ENCODE results near the gene LVRN. TPM values are rescaled to one million over a fixed set of nuclear protein-coding genes. Genes with fewer than 3 reads are reported as not detected.

LVRN gene
- total and polyA plus RNA-seq, 2 of the 13 experiments (the other 11 are each of a cell fraction or from before 2014, with no cell fraction given) = 0.09 to 0.20 TPM

- FAIRE-seq = no peak
- no peak overlapping the region for H3K9ac ChIP-seq (ENCODE audit: insufficient read depth, low read depth, low read length)
- no TSS peak for BruUV-seq (replicated peaks)
These were observed 15.0 kb upstream of the LVRN start for GRCh38 chr5:115947260-115947659.

More at GRCh38 chr5:115947260-115947659, 15.0 kb upstream of the LVRN start:
- ATAC-seq (no peak), DNase-seq (ENCODE audit: low spot score) (no peak)
- in situ Hi-C loops (cut with HindIII; ENCODE audit: extremely low pct_ligation_motif_present, low pct_unique_long_range_greater_than_20kb) (no loop called here), intact Hi-C loops (cut with micrococcal nuclease; ENCODE audit: unreplicated experiment) (no loop called here)
- Histone ChIP-seq H3K4me3 (replicated peaks in 1 of 3; ENCODE audit: insufficient read depth in 1 of 3, low read depth in 2 of 3, low read length in 3 of 3) (no peak overlapping the region), H3K9me3 (ENCODE audit: low read length) (no peaks in the 10 kb centered on the region), H3K36me3 (replicated peaks in 1 of 2; ENCODE audit: control insufficient read depth in 1 of 2, insufficient read depth in 2 of 2, low read length in 2 of 2) (no peaks in the 10 kb centered on the region), H3K27me3 (ENCODE audit: control insufficient read depth in 1 of 2, insufficient read depth in 2 of 2, low read length in 2 of 2) (no peaks in the 10 kb centered on the region; a peak in 1 of 5 replicates), H3K4me1 (ENCODE audit: insufficient read depth, low read length) (no peaks in the 10 kb centered on the region), H3K4me2 (ENCODE audit: low read depth, low read length) (no peak overlapping the region), H2AFZ (ENCODE audit: low read length) (no peak overlapping the region), H4K20me1 (ENCODE audit: insufficient read depth, low read length) (no peaks in the 10 kb centered on the region), H3K79me2 (ENCODE audit: insufficient read depth, low read length) (no peaks in the 10 kb centered on the region), H3K27ac (ENCODE audit: extremely low read length, insufficient read depth, low read length) (no peak overlapping the region)
- WGBS (ENCODE audit: low lambda C conversion rate) = 43% methylated on average over 2 of the region's 2 CpGs
- ChIA-PET POLR2A (no interaction called here), CTCF (ENCODE audit: low intra/inter-chr PET ratio, low total read pairs) (no interaction called here)
- TF ChIP-seq BORCS8-MEF2B (CRISPR knock-in tag; IDR thresholded peaks at IDR 0.05) (no peak), ZMYM4 (CRISPR knock-in tag; IDR thresholded peaks at IDR 0.05) (no peak), CREB1 (IDR thresholded peaks at IDR 0.05) (no peak), CREB1 (CRISPR knock-in tag; IDR thresholded peaks at IDR 0.05) (no peak), ZNF496 (CRISPR knock-in tag; IDR thresholded peaks at IDR 0.05; ENCODE audit: insufficient replicate concordance) (no peak), ZNF780A (CRISPR knock-in tag; IDR thresholded peaks at IDR 0.05) (no peak), TBX3 (IDR thresholded peaks at IDR 0.05; ENCODE audit: borderline replicate concordance) (no peak), ZMYM3 (CRISPR knock-in tag; IDR thresholded peaks at IDR 0.05) (no peak), CENPT (CRISPR knock-in tag; IDR thresholded peaks at IDR 0.05; ENCODE audit: low read depth) (no peak), NFE2L1 (CRISPR knock-in tag; IDR thresholded peaks at IDR 0.05; ENCODE audit: borderline replicate concordance) (no peak), ZC3H13 (CRISPR knock-in tag; IDR thresholded peaks at IDR 0.05) (no peak), GTF3A (CRISPR knock-in tag; conservative IDR thresholded peaks at IDR 0.05) (no peak), SP1 (IDR thresholded peaks at IDR 0.05) (no peak), SP1 (CRISPR knock-in tag; IDR thresholded peaks at IDR 0.05) (no peak), ZNF781 (CRISPR knock-in tag; IDR thresholded peaks at IDR 0.05; ENCODE audit: borderline replicate concordance, not compliant biosample characterization) (no peak), ELF4 (CRISPR knock-in tag; IDR thresholded peaks at IDR 0.05; ENCODE audit: borderline replicate concordance) (no peak), PCBP2 (optimal IDR thresholded peaks at IDR 0.05; ENCODE audit: low read depth, low read length, poor library complexity, severe bottlenecking) (no peak), TRAFD1 (CRISPR knock-in tag; IDR thresholded peaks at IDR 0.05; ENCODE audit: borderline replicate concordance) (no peak), ZNF432 (CRISPR knock-in tag; IDR thresholded peaks at IDR 0.05; ENCODE audit: borderline replicate concordance) (no peak)
- TF ChIP-seq, protein P1, sequence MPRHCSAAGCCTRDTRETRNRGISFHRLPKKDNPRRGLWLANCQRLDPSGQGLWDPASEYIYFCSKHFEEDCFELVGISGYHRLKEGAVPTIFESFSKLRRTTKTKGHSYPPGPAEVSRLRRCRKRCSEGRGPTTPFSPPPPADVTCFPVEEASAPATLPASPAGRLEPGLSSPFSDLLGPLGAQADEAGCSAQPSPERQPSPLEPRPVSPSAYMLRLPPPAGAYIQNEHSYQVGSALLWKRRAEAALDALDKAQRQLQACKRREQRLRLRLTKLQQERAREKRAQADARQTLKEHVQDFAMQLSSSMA (CRISPR knock-in tag; IDR thresholded peaks at IDR 0.05) = no peak
